ENCODE results near the gene PROSER2.
"Not testable (repeated sequence)": the region's sequence is repeated elsewhere in the genome, so short reads cannot be mapped to it uniquely, and the experiment has no call there.

PROSER2 gene

DNA sequence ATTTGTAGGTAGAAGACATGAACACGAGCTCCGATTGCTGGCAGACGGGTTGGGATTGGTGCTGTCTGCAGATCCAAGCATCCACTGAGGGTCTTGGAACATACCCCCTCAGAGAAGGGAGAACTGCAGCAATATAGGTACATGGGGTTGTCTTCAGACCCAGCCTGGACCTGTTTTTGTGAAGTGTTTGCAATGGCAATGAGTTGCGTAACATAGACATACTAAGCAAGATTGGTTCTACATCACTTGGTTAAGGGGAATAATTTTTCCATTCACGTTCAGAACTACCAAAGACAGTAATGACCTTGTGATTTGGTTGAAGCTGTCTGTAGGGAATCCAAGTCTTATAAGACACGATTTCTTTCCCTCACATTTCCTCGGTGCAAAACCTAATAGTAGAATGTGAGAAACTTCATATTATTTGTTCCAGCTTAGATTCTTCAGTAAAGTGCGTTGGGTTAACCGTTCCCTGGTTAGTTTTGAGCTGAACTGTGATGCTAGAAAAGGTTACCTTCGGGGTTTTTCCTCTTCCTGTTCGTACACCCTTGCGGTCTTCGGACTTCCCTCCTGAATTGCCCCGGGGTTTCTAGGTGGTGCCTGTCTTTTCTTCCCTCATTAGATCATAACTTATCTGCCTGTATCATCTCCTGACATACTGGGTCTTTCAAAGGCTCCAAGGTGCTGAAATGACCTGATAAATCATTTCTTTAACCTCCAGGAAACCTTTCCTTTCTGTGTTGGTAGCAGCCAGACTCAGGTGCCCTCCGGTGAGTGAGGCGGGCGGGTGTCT, 14.4 kb downstream of the PROSER2 start:
- no peak for DNase-seq

DNA sequence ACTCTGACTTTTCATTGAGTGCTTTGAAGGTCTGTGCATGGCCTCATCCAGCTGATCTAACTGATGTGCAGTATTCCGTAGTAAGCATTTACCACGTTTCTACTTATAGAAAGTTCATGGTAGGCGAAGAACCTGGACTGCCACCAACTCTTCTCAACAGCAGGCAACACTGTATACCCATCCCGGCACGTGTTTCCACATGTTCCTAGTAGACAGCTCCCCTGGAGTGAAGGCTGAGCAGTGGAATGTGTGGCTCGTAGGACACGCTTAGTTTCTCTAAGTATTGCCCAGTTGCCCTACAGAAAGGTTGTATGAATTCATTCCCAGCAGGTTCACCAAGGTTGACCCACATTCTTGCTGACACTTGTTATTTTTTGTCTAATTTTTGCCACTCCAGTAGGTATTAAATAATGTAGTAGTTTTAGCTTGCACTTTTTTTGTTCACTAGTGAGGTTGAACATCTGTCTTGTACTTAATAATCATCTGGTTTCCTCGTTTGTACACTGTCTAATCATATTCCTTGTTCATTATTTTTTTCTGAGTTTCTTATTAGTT, 15.2 kb downstream of the PROSER2 start:
- no peak for DNase-seq

DNA sequence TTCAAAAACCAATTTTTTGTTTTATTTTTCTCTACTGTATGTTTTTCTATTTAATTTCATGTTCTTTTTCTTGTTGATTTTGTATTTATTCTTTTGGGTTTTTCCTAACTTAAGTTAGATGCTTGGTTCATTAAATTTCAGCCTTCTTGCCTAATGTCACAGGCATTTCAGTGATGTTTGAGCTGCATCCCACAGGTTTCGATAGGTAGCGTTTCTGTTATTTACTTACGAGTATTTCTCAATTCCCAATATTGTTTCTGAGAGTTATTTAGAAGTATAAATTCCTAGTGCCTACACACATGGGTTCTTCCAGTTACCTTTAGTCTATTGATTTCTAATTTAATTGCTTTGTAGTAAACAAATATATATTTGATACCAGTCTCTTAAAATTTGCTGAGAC, 18.2 kb downstream of the PROSER2 start:
- DNase-seq = no peak

DNA sequence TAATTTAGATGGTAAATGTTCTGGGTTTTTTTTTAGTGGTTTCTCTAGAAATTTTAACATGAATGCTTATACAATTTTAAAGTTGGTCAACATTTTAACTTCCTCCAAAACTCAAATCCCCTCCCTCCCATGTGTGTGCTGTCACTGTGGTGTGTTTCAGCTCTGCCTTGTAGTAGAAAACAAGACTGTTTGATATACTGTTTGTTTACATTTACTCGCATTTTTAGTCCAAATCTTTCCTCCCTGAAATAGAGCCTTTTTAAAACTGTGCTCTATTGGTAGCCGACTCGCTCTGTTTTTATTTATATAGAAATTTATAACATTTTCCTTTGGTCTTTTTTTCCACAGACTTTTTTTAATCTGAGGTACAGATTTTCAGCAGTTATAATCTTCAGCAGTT, 19.3 kb downstream of the PROSER2 start:
- no peak for DNase-seq

DNA sequence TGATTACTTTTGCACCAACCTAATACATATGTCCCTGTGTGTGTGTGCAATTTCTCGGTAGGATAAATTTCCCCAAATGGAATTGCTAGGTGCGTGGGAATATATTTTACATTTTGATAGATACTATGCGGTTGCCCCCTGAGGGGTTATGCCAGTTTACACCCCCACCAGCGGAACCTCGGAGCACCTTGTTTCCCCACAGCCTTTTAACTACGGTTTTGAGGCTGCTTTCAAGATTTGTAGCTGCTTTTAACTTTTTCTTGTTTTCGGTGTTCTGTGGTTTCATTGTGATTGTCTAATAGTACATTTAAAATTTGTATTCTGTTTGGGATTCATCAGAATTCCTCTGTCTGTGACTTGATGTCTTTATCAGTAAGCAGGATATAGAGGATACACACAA, 22.0 kb downstream of the PROSER2 start:
- DNase-seq = no peak

DNA sequence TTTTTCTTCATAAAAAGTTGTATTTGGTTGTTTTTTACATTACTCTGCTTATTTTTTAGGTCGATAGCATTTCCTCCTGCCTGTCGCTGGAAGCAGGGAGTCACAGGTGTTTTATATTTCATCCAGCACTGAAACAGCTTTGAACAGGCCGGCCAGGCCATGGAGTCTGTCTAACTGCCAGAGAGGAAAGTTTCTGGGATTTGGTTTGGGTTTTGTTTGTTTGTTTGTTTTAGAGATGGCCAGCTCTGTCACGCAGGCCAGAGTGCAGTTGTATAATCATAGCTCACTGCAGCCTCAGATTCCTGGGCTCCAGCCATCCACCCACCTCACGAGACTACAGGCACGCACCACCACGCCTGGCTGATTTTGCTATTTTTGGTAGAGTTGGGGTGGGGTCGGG, 23.4 kb downstream of the PROSER2 start:
- DNase-seq = no peak

DNA sequence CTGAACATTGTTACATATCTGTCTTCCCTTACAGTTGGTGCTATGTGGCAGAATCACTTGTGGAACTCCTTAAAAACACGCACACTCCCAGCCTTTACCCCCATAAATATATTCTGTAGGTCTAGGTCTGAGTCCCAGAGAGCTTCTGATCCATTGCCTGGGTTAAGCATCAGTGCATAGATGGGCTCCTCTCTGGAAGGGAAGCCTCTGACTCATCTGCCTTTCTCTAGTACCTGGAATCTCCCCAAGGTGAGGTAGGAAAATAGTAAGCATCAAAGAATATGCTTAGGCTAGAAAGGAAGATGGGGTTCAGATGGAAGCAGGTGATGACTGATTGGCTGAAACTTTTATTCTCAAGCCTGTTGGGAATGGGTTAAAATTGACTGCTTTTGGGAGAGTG, 26.1 kb downstream of the PROSER2 start:
- DNase-seq = no peak

DNA sequence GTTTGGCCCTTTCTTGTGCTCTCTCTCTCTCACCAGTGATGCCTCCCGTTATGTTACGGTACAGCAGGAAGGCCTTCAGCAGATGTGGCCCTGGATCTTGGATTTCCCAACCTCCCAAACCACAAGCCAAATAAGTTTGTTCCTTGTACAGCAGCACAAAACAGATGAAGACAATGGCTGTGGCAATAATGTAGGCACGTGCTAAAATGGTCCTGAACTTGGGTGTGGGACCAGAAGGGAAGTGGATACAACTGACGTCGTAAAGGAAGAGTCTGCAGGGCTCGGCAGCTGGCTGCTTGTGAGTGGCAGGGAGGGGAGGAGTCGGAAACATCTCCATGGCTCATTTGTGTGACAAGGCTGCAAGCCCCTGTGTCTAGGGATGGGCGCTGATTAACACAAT, 26.8 kb downstream of the PROSER2 start:
- no peak for DNase-seq

DNA sequence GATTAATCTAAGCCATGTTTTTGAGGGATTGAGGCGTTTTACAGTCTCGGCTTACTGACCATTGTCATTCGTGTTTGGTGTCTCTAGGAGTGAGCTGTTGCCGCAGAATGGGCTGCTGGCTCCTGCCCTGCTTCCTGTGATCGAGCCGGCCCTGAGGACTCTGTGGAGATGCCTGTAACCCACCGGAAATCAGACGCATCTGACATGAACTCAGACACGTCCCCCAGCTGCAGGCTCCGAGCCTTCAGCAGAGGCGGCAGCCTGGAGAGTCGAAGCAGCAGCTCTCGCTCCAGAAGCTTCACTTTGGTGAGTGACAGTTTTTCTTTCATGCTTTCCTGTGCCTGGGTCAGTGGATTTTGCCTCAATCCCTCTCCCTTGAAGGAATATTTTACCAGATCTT, 28.8 kb downstream of the PROSER2 start:
- DNase-seq = no peak

DNA sequence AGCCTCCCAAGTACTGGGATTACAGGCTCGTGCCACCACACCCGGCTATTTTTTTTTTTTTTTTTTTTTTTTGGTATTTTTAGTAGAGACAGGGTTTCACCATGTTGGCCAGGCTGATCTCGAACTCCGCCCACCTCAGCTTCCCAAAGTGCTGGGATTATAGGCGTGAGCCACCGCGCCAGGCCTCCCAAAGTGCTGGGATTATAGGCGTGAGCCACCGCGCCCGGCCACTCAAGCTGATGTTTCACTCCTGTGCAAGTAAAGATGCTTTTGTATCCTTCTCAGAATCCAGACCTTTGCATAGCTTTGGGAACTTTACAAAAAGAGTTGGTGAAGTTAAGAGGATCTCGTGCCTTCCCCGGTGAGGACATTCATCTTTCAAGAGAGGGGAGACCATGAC, 29.5 kb downstream of the PROSER2 start:
- DNase-seq = not testable (repeated sequence)

DNA sequence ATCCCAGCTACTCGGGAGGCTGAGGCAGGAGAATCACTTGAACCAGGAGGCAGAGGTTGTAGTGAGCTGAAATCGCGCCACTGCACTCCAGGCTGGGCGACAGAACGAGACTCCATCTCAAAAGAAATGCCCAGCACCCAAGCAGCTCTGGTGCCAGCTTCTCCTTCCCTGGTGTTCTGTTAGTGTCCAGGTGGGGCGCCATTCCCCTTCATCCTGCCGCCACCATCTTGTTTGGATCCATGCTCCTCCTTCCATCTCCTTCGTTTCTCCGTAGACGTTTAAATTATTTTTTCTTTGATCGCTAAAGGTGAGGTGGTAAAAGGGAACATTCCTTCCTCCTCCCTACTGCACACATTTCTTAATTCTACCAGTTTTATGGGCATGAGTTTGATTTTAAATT, 30.3 kb downstream of the PROSER2 start:
- DNase-seq = no peak

DNA sequence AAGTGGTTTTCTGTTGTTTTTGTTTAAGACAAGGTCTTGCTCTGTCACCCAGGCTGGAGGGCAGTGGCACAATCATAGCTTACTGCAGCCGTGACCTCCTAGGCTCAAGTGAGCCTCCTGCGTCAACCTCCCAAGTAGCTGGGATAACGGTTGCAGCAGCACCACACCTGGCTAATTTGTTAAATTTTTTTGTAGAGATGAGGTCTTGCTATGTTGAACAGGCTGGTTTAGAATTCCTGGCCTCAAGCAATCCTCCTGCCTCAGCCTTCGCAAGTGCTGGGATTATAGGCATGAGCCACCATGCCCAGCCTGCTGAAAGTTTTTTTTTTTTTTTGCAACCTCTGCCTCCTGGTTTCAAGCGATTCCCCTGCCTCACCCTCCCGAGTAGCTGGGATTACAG, 31.1 kb downstream of the PROSER2 start:
- no peak for DNase-seq

DNA sequence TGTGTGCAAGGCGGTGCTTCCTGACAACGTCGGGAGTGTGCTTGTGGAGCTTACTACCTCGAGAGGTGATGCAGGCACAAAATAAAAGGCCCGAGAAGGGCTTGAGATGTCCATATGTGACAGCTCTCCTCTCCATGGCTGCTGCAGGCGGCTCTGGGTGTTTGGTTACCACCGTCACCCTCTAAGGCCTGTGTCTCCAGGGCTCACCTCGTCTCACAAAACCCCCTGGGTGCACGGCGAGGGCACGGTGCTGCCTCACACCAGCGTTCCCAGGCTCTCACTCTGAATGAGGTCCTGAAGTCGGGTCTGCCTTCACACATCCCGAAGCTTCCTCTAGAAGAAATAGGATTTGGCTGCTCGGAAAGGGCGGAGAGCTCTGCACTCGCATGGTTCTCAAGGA, 32.9 kb downstream of the PROSER2 start:
- DNase-seq = no peak

DNA sequence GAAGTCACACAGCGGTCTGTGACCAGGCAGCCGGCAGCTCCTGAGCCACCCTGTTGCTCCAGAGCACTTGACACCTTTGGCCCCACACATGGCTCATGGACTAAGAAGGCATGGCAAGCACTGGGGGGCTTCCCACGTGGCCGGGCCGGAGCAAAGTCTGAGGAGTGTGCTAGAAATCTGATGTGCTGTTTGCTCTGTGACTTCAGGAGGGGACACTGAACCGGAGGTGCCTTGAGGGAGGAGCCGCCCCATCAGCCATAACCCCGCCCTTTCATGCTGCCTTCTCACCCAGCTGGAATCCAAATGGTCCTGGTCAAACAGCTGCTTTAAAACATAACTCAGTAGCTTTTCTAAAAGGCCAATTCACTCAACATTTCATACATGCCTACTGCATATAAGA, 33.5 kb downstream of the PROSER2 start:
- peak; percentile 14 for DNase-seq

DNA sequence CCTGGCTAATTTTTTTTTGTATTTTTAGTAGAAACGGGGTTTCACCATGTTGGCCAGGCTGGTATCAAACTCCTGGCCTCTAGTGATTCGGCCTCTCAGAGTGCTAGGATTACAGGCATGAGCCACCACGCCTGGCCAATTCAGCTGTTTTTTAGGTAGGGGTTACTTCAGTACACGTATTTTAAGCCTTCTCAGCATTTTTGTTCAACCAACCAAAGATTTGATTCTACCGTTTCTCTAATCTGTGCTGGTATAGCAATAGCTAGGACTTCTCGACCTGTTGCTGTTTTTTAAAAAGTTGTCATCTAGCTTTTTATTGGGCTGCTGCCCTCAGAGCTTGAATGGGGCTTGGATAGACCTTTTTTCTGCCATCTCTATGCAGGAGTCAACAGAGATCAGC, 34.9 kb downstream of the PROSER2 start:
- no peak for DNase-seq

DNA sequence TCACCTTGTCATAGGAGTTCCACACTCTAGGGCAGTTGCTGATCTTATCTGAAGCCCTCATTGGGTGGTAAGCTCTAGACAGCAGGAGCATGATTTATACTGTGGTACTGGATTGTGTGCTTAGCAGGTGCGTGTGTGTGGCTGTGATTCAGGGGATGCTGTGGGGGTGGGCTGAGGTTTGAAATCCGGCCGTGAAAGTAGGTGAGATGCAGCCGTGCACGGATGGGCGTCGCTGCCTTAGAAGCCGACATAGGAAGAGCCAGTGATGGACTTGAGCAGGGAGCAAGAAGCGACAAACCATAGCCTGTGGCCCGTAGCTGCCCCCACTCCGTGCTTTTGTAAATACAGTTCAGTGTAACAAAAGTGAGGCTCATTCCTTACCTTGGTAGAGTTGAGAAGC, 38.2 kb downstream of the PROSER2 start:
- DNase-seq = no peak

DNA sequence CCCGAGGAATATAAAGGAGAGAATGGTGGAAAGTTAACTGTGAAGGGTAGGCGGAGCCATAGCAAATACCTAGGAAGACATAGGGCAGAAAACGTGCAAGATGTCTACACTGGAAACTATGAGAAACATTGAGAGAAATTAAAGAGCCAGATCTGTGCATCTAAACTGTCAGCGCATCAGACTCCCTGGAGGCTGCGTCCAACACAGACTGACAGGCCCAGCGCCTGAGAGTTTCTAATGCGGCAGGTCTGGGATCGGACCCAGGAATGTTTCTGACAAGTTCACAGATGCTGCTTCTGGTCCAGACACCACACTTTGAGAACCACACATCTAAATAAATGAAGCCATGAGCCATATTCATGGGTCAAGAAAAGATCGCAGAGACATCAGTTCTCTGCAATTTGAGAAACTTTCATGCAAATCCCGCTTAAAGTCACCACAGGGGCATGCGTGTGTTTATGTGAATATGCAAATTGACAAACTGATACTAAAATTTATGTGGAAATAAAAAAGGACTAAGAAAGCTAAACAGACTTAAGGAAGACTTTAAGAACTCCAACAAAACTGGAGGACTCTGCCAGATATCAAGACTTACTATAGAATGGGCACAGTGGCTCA, 38.8 kb downstream of the PROSER2 start:
- no peak for DNase-seq

DNA sequence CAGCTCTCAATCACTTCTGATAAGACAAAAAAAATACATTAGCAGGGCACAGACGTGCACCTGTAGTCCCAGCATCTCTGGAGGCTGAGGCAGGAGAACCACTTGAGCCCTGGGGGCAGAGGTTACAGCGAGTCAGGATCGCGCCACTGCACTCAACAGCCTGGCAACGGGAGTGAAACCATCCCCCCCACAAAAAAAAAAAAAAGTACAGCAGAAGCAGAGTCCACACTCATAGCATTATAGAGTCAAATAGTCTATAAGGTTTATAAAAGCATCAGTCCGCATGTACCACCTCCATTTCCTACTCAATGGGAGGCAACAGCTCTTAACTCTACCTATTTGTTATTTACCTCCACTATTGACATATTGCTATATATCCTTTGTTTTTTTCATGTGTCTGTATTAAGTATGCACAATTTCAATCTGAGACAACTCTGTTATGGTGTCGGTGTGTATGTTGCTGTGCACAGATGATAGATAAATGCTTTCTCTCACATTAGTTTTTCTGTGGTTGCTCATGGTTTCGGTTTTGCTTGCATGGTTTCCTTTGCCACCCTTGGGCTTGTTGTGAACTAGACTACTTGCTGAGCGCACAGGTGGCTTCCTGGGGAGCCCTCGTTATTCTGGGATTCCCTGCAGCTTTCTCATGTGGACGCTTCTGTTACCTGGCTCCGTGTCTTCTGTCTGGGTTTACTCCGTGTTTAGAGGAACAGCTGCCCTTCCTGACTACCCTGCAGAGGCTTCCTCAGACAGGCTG, 40.4 kb downstream of the PROSER2 start:
- no peak for DNase-seq

DNA sequence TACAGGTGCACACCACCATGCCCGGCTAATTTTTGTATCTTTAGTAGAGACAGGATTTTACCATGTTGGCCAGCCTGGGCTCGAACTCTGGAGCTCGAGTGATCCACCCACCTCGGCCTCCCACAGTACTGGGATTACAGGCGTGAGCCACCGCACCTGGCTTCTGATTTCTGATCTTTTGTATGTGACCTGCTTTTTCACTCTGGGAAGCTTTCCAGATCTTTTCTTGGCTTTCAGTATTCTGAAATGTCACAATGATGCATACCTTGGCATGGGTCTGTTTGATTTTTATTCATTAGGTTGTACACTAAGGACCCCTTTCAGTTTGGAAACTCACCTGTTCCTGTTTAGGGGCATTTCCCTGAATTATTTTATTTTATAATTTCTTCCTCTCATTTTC, 41.6 kb downstream of the PROSER2 start:
- DNase-seq = no peak

DNA sequence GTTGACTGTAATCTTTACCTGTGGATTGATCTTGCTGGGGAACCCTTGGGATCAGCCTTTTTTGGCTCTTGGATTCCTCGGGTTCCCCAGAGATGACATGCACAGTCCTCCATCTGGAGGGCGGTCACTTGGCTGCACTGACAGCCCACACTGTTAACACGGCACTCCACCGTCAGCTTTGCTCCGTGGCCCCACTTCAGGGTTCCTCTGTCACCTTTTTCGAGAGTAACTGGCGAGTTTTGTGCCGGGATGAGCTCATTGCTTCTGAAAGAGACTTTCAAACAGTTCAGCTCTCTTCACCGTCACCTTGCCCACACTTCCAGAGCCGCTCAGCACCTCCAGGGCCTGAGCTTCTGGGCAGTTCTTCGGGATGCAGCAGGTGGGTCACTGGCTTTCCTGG, 42.4 kb downstream of the PROSER2 start:
- DNase-seq = no peak

DNA sequence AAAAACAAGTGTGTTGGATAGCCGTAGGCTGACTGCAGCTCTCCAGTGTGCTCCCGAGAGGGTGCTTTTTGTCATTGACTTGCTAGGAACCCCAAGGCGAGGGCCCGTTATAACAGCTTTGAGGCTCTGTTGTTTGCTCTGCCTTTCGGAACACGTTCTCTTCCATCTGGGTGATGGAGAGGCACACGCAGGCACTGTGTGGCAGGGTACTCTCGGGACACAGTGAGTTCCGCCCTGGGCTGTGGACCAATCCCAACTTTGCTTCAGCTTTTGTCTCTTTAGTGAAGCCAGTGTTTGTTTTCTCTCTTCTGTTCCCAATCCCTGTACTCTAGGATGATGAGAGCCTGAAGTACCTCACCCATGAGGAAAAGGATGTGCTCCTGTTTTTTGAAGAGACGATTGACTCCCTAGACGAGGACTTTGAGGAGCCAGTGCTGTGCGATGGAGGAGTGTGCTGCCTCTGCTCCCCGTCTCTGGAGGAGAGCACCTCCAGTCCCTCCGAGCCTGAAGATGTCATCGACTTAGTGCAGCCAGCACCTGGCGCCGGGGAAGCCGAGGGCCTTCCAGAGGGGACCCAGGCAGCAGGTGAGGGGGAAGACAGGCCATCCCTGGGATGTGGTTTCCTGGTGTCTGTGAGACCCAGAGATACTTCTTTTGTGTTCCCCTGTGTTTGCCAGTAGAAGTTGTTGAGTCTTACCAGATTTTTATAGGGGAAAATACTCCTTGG, 43.2 kb downstream of the PROSER2 start:
- DNase-seq = no peak

DNA sequence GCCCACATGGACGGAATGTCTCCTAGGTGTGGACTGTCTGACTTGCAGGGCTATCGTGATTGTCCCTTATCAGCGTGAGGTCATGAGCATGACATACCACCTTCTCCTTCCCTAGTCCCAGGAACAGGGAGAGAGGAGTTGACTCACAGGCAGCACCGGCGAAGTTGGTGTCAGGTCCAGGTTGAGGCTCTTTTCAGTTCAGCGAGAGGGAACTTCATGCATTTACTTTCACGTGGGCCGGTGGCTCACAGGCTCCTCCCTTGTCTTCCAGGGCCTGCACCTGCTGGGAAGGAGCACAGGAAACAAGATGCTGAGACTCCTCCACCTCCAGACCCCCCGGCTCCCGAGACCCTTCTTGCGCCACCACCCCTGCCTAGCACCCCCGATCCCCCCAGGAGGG, 46.1 kb downstream of the PROSER2 start:
- DNase-seq = no peak

Data from fibroblast of skin of abdomen (primary cell).